Uterus (tissue), 4 donors: Measurements from ENCODE around the gene GSX1. TPM values are rescaled to one million over a fixed set of nuclear protein-coding genes. Genes with fewer than 3 reads are reported as not detected.
"Not testable (repeated sequence)": the region's sequence is repeated elsewhere in the genome, so short reads cannot be mapped to it uniquely, and the experiment has no call there.

ENCODE experiments used
- DNase-seq, 2 donors: peaks; one replicate each; pipeline ENCODE4 v3.0.0-alpha.2; 2019 to 2020
- H3K27ac ChIP-seq, 2 donors: fragments of 200-600 bp; sonication (generic); 1 replicate in 1 of 2; 2 replicates in 1 of 2; pipeline ENCODE4 v1.5.1; 2016 to 2018
- H3K27me3 ChIP-seq, 2 donors: fragments of 200-600 bp; sonication (generic); one replicate each; pipeline ENCODE4 v1.5.1; 2018 to 2019; ENCODE audit warnings: control low read depth in 1 of 2
- H3K36me3 ChIP-seq, 2 donors: fragments of 200-600 bp; sonication (generic); one replicate each; pipeline ENCODE4 v1.5.1; 2019; ENCODE audit warnings: control low read depth in 1 of 2
- H3K4me1 ChIP-seq, 2 donors: fragments of 200-600 bp; sonication (generic); one replicate each; pipeline ENCODE4 v1.5.1; 2018 to 2019; ENCODE audit warnings: control low read depth in 1 of 2
- H3K4me3 ChIP-seq, 2 donors: fragments of 200-600 bp; sonication (generic); 1 replicate in 1 of 2; 2 replicates in 1 of 2; pipeline ENCODE4 v1.5.1; 2018 to 2019; ENCODE audit warnings: mild to moderate bottlenecking in 1 of 2
- H3K9me3 ChIP-seq, 2 donors: fragments of 200-600 bp; sonication (generic); one replicate each; pipeline ENCODE4 v1.5.1; 2019; ENCODE audit warnings: control low read depth in 1 of 2
- POLR2A ChIP-seq, 2 donors: fragments of 450-650 bp; IDR thresholded peaks; one replicate each; pipeline ENCODE4 v1.6.1; 2016; ENCODE audit warnings: antibody characterized with exemption in 2 of 2, mild to moderate bottlenecking in 1 of 2, moderate library complexity in 1 of 2
- intact Hi-C: fragments of 100-400 bp; cut with DNase I; formaldehyde crosslinking; loops from one replicate; pipeline ENCODE4 v1.15.1; 2023; ENCODE audit warnings: low total_unique reads
- total RNA-seq, 4 donors: library from RNA; depleted of rRNA in 3 of 4; stranded (reverse); fragments of >200 nt in 3 of 4; gene quantifications; one replicate each; pipeline versions ENCODE4 v1.1.0 to v1.2.4, GENCODE V29; 2014 to 2023
- TF ChIP-seq, protein P1 (sequence below), 4 experiments: fragments of 200-600 bp in 2 of 4; fragments of 450-650 bp in 2 of 4; sonication (generic) in 2 of 4; IDR thresholded peaks; one replicate each; pipeline ENCODE4 v1.5.1; 2016 to 2019; ENCODE audit warnings: antibody characterized with exemption in 4 of 4, mild to moderate bottlenecking in 2 of 4, moderate library complexity in 1 of 4
- donor health status: DM: yes; HTN: yes; CAD: no.

The GSX1 gene
- total RNA-seq, 4 donors from 2014 or later, result not detected

DNA sequence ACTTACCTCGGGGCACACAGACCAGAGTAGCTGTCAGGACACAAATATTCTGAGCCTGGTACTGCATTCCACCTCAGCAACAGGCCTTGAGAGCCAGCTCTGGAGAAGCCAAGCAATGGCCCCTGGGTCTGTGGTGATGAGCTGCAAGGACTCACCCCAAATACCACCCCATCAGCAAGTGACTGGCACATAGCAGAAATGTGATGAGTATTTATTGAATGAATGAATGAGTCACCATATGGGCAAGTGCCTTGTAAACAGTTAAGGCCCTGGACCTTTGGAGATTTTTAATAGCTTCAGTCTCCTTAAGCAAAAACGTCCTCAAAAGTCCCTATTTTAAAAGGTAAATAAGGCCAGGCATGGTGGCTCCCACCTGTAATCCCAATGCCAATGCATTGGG, 18.2 kb downstream of the GSX1 start:
- Histone ChIP-seq H3K9me3 (no peaks in the 10 kb centered on the region), H3K27ac (no peak overlapping the region), H3K4me3 (no peak overlapping the region), H3K27me3 (no peaks in the 10 kb centered on the region), H3K36me3 (no peaks in the 10 kb centered on the region), H3K4me1 (no peaks in the 10 kb centered on the region)
- no peak for DNase-seq
- intact Hi-C loops, result no loop called here
- TF ChIP-seq POLR2A (IDR thresholded peaks at IDR 0.05), result no peak
- TF ChIP-seq, protein P1, sequence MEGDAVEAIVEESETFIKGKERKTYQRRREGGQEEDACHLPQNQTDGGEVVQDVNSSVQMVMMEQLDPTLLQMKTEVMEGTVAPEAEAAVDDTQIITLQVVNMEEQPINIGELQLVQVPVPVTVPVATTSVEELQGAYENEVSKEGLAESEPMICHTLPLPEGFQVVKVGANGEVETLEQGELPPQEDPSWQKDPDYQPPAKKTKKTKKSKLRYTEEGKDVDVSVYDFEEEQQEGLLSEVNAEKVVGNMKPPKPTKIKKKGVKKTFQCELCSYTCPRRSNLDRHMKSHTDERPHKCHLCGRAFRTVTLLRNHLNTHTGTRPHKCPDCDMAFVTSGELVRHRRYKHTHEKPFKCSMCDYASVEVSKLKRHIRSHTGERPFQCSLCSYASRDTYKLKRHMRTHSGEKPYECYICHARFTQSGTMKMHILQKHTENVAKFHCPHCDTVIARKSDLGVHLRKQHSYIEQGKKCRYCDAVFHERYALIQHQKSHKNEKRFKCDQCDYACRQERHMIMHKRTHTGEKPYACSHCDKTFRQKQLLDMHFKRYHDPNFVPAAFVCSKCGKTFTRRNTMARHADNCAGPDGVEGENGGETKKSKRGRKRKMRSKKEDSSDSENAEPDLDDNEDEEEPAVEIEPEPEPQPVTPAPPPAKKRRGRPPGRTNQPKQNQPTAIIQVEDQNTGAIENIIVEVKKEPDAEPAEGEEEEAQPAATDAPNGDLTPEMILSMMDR (IDR thresholded peaks at IDR 0.05), result no peak

DNA sequence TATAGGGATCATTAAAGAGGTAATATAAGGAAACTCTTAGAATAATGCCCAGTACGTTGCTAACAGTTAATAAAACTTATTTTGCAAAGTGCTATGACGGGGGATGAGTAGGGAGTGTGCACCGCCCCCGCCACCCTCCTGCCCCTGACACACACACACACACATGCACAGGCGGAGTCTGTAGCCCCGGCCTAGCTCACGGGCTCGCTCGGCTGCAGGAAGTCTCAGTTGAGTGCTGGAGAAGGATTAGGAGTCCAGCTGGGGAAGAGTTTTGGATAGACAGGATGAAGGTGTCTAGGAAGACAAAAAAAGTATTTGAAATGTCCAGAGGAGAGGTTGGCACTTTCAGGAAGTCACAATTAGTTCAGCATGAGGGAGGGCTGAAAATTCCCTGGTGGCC, 21.5 kb downstream of the GSX1 start:
- H3K36me3 ChIP-seq, result no peaks in the 10 kb centered on the region
- H3K4me3 ChIP-seq, result no peak overlapping the region
- no peak overlapping the region for H3K27ac ChIP-seq
- no peaks in the 10 kb centered on the region for H3K9me3 ChIP-seq
- DNase-seq, result no peak
- TF ChIP-seq POLR2A (IDR thresholded peaks at IDR 0.05), result no peak
- TF ChIP-seq, protein P1 (IDR thresholded peaks at IDR 0.05), result no peak
- no peaks in the 10 kb centered on the region for H3K27me3 ChIP-seq
- intact Hi-C loops, result no loop called here
- no peaks in the 10 kb centered on the region for H3K4me1 ChIP-seq

DNA sequence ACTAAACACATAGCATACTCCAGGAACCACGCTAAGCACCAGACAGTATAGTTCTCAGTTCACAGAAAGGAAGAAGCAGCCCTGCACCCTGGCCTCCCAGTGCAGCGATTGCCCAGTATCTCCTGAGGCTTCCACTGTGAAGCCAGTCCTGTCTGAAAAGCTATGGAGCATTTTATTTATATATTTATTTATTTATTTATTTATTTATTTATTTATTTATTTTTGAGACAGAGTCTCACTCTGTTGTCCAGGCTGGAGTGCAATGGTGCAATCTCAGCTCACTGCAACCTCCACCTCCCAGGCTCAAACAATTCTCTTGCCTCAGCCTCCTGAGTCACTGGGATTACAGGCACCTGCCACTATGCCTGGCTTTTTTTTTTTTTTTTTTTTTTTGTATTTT, 25.5 kb downstream of the GSX1 start:
- H3K27me3 ChIP-seq, H3K4me3 ChIP-seq, intact Hi-C loops, H3K36me3 ChIP-seq, H3K4me1 ChIP-seq, H3K9me3 ChIP-seq, H3K27ac ChIP-seq, DNase-seq: not testable (repeated sequence)

DNA sequence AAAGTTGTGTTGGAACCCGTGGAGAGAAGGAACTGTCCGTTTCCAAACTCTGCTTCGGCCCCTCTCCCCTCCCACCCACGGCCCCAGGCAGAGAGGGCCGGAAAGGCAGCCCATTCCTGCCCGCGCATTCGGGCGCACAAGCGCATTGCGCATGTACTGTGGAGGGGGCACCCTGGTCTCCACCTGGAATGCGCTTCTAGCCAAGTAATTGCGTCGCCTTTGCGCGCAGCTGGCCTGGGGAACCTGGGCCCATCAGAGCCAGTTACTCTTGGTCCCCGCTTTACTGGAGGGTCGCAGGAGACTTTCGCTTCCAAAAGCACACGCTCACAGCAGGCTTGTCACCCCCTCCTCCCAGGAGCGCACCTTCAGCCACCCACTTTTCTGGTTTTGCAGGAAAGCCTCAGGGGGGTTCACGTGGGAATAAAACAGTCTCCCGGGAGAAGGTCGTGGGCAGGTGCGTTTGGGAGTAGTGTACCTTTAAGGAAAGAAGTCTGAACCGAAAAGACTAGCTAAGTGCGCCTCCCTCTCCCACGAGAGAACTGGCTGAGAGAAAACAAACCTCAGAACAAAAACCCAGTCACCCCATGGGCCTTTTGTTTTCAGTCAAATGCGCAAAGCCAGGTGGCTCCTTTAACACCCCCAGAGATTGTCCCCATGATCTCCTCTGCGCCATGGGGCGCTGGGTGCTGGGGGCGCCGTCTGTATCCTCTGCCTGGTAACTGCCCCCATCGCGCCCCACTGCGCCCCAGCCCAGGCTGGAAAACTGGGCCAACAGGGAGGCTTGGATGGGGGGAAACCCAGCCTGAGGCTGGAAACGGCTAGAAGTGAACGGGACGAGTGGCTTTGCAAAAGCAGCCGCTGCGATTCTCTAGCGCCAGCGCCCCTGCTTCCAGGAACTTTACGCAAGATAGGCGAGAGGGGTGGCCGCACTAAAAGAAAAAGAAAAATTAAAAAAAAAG, 28.5 kb downstream of the GSX1 start:
- TF ChIP-seq, protein P1 (IDR thresholded peaks at IDR 0.05), result no peak
- no peak for TF ChIP-seq POLR2A (IDR thresholded peaks at IDR 0.05)
- intact Hi-C loops, result no loop called here
- no peaks in the 10 kb centered on the region for H3K4me1 ChIP-seq
- no peaks in the 10 kb centered on the region for H3K9me3 ChIP-seq
- H3K27me3 ChIP-seq, result peaks cover 0 to 14% of the 10 kb centered on the region in 2 donors
- H3K27ac ChIP-seq, result no peak overlapping the region
- no peak overlapping the region for H3K4me3 ChIP-seq
- DNase-seq, result no peak
- H3K36me3 ChIP-seq, result no peaks in the 10 kb centered on the region

DNA sequence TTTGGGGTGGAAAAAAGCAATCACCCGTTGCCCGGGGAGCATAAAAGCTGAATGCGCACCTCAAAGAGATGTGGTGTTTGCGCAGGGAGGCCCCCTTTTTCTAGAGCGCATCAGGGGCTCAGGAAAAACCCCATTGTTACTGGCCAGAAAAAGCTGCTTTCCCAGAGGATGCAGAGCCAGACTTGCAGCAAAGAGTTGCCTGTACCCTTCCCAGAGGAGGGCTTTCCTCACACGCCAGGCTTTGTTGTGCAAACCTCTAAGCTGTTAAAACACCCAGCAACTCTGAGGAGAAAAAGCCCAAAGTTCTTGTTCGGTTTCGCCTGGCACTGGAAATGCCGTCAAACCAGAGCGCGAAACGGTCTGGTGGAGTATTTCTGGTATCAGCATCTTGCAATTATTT, 29.3 kb downstream of the GSX1 start:
- intact Hi-C loops, result no loop called here
- H3K36me3 ChIP-seq, result no peaks in the 10 kb centered on the region
- H3K27me3 ChIP-seq, result peaks cover 0 to 14% of the 10 kb centered on the region in 2 donors
- no peak overlapping the region for H3K4me3 ChIP-seq
- TF ChIP-seq, protein P1 (IDR thresholded peaks at IDR 0.05), result no peak
- no peak for TF ChIP-seq POLR2A (IDR thresholded peaks at IDR 0.05)
- H3K4me1 ChIP-seq, result no peaks in the 10 kb centered on the region
- no peak overlapping the region for H3K27ac ChIP-seq
- no peaks in the 10 kb centered on the region for H3K9me3 ChIP-seq
- no peak for DNase-seq
